Osteocyte (in vitro differentiated cells): Measurements from ENCODE around the gene CCR6. TPM values are rescaled to one million over a fixed set of nuclear protein-coding genes. Genes with fewer than 3 reads are reported as not detected.

Experiments
- DNase-seq: peaks from one replicate; pipeline ENCODE4 v3.0.0; 2021; ENCODE audit warnings: mixed read lengths; ENCODE audit not compliant: unreplicated experiment; ENCODE audit errors: extremely low spot score
- H3K27ac Mint-ChIP-seq: one replicate; pipeline ENCODE4 v1.8.0; 2021; ENCODE audit warnings: mild to moderate bottlenecking, mixed read lengths; ENCODE audit not compliant: unreplicated experiment
- H3K27me3 Mint-ChIP-seq: one replicate; pipeline ENCODE4 v1.8.0; 2021; ENCODE audit warnings: mixed read lengths; ENCODE audit not compliant: unreplicated experiment
- H3K36me3 Mint-ChIP-seq: one replicate; pipeline ENCODE4 v1.8.0; 2021; ENCODE audit warnings: mixed read lengths; ENCODE audit not compliant: unreplicated experiment
- H3K4me1 Mint-ChIP-seq: one replicate; pipeline ENCODE4 v1.8.0; 2021; ENCODE audit warnings: mixed read lengths; ENCODE audit not compliant: unreplicated experiment
- H3K4me3 Mint-ChIP-seq: one replicate; pipeline ENCODE4 v1.8.0; 2021; ENCODE audit warnings: mild to moderate bottlenecking, moderate library complexity, mixed read lengths; ENCODE audit not compliant: unreplicated experiment
- H3K9me3 Mint-ChIP-seq: one replicate; pipeline ENCODE4 v1.8.0; 2021; ENCODE audit warnings: mixed read lengths; ENCODE audit not compliant: unreplicated experiment
- CTCF ChIP-seq: fragments of 200-600 bp; sonication (generic); IDR thresholded peaks from 2 replicates; pipeline ENCODE4 v1.5.0; 2021; ENCODE audit warnings: antibody characterized with exemption, mild to moderate bottlenecking, moderate library complexity
- total RNA-seq: library from RNA; stranded (reverse); gene quantifications from 2 replicates; pipeline ENCODE4 v1.2.1, GENCODE V29; 2021

Gene CCR6
- total RNA-seq, 1 donor from 2014 or later, result not detected

- Mint-ChIP-seq H3K9me3 (no peaks in the 10 kb centered on the region), H3K27ac (no peak overlapping the region), H3K36me3 (no peaks in the 10 kb centered on the region), H3K27me3 (peaks cover 21% of the 10 kb centered on the region), H3K4me1 (no peaks in the 10 kb centered on the region), H3K4me3 (no peak overlapping the region)
- no peak for DNase-seq
- TF ChIP-seq CTCF, result no peak
Observed at GRCh38 chr6:167111597-167111996, 11.3 kb upstream of the CCR6 start.

GRCh38 chr6:167112421-167112820 lies 10.5 kb upstream of the CCR6 start:
- no peaks in the 10 kb centered on the region for H3K4me1 Mint-ChIP-seq
- TF ChIP-seq CTCF, result no peak
- H3K36me3 Mint-ChIP-seq, result no peaks in the 10 kb centered on the region
- no peak for DNase-seq
- peaks cover 21% of the 10 kb centered on the region for H3K27me3 Mint-ChIP-seq
- no peak overlapping the region for H3K27ac Mint-ChIP-seq
- H3K9me3 Mint-ChIP-seq, result no peaks in the 10 kb centered on the region
- no peak overlapping the region for H3K4me3 Mint-ChIP-seq

- Mint-ChIP-seq H3K27ac (no peak overlapping the region), H3K36me3 (no peaks in the 10 kb centered on the region), H3K27me3 (peaks cover 21% of the 10 kb centered on the region), H3K4me3 (no peak overlapping the region), H3K4me1 (no peaks in the 10 kb centered on the region), H3K9me3 (peaks cover 3% of the 10 kb centered on the region)
- no peak for DNase-seq
- TF ChIP-seq CTCF, result no peak
Observed at GRCh38 chr6:167113047-167113754, 9.7 kb upstream of the CCR6 start.

- Mint-ChIP-seq H3K9me3 (peaks cover 7% of the 10 kb centered on the region), H3K4me1 (no peaks in the 10 kb centered on the region), H3K27me3 (peaks cover 21% of the 10 kb centered on the region)
Observed at GRCh38 chr6:167113935-167114910, 8.7 kb upstream of the CCR6 start.

More at GRCh38 chr6:167113935-167114910, 8.7 kb upstream of the CCR6 start:
- no peaks in the 10 kb centered on the region for H3K36me3 Mint-ChIP-seq
- no peak overlapping the region for H3K27ac Mint-ChIP-seq
- no peak for DNase-seq
- no peak for TF ChIP-seq CTCF
- H3K4me3 Mint-ChIP-seq, result no peak overlapping the region
